ENCODE measurements around the gene WNK1.
"Not testable (repeated sequence)": the region's sequence is repeated elsewhere in the genome, so short reads cannot be mapped to it uniquely, and the experiment has no call there.

WNK1 gene

DNA sequence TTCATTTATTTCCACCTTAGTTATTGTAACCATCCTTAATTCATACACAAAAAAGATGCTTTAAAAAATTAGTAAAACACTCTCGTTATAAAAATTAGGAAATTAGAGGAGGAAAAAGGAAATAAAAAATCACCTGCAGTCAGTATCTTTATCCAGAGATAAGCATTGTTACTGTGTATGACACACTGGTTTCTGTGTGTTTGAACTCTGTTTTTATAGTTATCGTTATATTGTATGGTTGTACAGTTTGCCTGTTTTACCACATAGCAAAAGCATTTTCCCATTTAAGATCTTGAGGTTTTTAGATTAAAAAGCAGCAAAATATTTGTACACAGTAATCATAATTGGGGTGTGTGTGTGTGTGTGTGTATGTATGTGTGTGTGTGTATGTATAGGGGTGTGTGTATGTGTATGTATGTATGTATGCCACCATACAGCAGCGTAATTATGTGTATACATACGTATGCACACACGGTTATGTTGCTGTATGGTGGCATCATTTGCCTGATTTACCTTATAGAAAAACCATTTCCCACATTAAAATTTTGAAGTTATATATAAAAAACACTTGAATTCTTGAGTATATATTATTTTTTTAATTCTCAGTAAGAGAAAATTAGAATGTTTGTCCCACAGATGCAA lies 19.8 kb downstream of the WNK1 start:
- TF ChIP-seq, protein P1, sequence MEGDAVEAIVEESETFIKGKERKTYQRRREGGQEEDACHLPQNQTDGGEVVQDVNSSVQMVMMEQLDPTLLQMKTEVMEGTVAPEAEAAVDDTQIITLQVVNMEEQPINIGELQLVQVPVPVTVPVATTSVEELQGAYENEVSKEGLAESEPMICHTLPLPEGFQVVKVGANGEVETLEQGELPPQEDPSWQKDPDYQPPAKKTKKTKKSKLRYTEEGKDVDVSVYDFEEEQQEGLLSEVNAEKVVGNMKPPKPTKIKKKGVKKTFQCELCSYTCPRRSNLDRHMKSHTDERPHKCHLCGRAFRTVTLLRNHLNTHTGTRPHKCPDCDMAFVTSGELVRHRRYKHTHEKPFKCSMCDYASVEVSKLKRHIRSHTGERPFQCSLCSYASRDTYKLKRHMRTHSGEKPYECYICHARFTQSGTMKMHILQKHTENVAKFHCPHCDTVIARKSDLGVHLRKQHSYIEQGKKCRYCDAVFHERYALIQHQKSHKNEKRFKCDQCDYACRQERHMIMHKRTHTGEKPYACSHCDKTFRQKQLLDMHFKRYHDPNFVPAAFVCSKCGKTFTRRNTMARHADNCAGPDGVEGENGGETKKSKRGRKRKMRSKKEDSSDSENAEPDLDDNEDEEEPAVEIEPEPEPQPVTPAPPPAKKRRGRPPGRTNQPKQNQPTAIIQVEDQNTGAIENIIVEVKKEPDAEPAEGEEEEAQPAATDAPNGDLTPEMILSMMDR (IDR thresholded peaks at IDR 0.05; ENCODE audit: low read depth, low read length, missing control alignments): no peak
- H3K4me3 ChIP-seq (ENCODE audit: low read depth, low read length): no peak overlapping the region
- no peak for DNase-seq (ENCODE audit: low read depth)

DNA sequence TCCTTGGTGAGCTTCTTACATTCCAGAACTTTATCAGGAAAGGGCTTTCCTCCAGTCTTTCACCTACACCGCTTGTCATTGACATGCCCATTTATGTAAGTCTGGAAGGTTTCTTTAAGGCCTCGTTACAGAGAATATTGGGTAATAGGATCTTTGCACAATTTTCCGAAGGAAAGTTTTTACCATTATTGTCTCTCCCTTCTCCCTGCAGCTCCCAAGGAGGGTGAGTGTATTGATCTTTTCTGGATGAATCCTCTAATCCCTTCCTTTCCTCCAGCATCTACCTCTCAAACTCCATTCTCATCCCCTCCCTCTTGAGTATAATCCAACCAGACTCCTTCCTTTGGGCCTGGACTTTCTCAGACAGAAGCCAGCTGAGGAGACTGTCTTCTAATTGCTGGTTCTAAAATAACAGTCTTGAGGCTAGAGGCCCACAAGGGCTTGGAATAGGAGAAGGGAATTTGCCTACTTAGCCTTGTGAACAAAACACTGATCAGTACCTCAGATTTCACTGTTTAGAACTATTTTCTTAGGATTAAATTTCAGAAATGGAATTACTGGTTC lies 21.8 kb downstream of the WNK1 start:
- TF ChIP-seq, protein P1 (IDR thresholded peaks at IDR 0.05; ENCODE audit: low read depth, low read length, missing control alignments): no peak
- H3K4me3 ChIP-seq (ENCODE audit: low read depth, low read length): no peak overlapping the region
- no peak for DNase-seq (ENCODE audit: low read depth)

DNA sequence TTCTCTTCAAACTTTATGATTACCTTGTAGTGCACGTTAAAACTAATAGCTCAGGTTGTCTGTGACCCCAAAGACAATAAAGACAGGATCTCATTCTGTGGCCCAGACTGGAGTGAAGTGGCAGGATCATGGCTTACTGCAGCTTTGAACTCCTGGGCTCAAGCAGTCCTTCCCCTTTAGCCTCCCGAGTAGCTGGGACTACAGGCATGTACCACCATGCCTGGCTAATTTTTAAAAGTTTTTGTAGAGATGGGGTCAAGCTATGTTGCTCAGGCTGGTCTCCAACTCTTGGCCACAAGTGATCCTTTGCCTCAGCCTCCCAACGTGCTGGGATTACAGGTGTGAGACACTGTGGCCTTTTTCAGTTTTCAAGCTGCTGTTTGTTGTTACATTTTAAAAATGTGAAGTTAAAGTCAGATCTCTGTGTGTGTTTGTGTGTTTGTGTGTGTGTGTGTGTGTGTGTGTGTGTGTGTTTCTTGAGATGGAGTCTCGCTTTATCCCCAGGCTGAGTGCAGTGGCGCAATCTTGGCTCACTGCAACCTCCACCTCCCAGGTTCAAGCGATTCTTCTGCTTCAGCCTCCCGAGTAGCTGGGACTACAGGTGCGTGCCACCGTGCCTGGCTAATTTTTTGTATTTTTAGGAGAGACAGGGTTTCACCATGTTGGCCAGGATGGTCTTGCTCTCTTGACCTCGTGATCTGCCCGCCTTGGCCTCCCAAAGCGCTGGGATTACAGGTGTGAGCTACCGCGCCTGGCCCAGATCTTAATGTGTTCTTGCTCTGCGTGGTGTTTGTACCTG lies 23.8 kb downstream of the WNK1 start:
- DNase-seq (ENCODE audit: low read depth): not testable (repeated sequence)

DNA sequence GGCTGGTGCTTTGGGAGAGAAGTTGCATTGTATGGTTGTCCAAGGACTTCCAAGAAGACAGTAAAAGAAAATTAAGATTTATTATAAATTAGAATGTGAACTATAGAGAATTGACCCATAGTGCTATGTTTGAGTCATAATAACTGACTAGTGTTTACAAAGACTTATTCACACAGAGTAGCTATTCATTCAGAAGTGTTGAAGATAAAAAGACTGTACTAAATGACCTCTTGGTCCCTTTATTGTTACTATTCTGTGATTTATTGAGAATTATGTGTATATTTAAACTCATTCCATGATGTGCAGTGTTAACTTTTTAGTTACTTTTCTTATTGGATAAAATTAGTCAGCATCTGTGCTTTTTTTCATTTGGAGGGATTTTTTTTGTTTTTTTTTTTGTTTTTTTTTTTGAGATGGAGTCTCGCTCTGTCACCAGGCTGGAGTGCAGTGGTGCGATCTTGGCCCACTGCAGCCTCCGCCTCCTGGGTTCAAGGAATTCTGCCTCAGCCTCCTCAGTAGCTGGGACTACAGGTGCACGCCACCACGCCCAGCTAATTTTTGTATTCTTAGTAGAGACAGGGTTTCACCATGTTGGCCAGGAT lies 24.5 kb downstream of the WNK1 start:
- not testable (repeated sequence) for H3K4me3 ChIP-seq (ENCODE audit: low read depth, low read length); DNase-seq (ENCODE audit: low read depth)

More for the DNA sequence above, 23.8 kb downstream of the WNK1 start:
- H3K4me3 ChIP-seq (ENCODE audit: low read depth, low read length): not testable (repeated sequence)

DNA sequence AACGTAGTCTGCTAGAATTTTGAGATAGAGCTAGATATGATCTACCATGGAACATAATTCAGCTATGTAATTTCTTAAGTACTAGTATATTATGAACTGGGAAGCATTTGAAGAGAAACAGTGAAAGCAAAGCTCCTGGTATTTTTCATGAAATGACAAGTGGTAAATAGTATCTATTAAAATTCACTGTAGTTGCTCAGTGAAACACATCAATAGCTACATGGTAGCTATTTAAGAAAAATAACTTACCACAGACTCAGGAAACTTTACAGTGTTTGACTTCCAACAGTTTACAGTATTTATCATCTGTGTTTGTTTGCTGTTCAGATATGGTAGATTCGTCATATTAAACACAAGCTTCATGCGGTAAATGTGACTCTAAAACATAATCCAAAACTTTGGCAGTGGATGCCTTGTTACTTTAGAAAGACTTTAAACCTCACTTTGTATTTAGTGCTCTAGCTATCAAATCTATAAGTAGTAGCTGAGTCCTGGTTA lies 25.2 kb downstream of the WNK1 start:
- TF ChIP-seq, protein P1 (IDR thresholded peaks at IDR 0.05; ENCODE audit: low read depth, low read length, missing control alignments): no peak
- DNase-seq (ENCODE audit: low read depth): no peak
- no peak overlapping the region for H3K4me3 ChIP-seq (ENCODE audit: low read depth, low read length)

DNA sequence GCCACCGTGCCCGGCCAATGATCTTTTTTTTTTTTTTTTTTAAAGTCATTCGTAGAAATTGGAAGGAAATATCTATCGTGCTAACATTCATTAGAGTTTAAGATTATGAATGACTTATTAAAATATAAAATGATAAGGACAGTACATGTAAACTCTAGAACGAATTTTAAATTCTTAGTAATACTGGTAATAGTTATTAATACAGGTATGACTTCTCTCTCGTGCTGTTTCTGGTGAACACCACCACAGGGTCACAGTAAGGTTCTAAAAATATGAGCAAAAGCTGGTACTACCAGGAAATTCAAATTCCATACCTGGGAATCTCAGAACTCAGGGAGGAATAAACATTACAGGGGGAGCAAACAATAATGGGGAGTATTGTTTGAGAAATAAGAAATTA lies 26.2 kb downstream of the WNK1 start:
- H3K4me3 ChIP-seq (ENCODE audit: low read depth, low read length): no peak overlapping the region; the same call in 1 of the 2 replicates
- DNase-seq (ENCODE audit: low read depth): no peak
- TF ChIP-seq, protein P1 (IDR thresholded peaks at IDR 0.05; ENCODE audit: low read depth, low read length, missing control alignments): no peak

DNA sequence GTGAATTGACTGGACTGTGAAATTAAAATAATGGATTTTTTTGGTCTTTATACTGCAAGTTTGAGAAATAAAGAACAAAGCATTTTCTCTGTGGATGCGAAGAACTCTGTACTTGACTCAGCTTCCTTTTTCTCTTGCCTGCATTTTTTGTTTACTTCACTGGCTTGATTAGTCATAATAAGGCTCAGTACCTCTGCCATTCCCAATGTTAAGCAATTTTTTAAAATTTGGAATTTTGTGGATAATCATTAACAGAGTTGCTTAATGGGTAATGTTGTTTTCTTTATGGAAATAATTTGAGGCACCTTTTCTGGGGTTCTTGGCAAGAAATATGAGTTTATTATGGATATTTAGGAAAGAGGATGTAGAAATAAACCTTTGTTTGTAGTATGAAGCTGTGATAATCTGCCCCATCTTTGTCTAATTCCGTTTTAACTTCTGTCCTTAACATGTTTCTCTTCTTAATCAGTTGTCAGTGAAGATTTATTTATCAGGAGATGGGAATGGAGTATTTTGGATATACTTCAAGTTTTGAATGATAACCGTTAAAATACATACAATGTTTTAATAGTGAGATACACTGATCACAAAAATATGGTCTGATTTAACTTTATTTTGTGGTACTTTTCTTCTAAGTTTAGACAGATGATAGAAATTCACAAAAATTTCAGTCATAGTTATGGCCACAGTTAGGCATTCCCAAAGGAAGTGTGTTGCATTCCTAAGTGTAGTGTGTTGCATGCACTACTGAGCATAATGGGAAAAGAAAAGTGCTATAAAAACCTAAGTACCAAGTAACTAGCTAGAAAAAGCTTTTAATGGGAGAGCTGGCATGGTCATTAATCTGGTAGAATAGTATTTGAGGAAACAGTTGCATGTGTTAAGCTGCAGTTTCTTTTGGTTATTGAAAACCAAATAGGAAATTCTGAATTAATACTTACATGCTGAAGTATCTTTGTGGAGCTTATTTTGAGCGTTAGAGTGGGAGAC lies 27.7 kb downstream of the WNK1 start:
- H3K4me3 ChIP-seq (ENCODE audit: low read depth, low read length): peak overlapping the region; percentile 14; the same call in 1 of the 2 replicates
- no peak for DNase-seq (ENCODE audit: low read depth)
- TF ChIP-seq, protein P1 (IDR thresholded peaks at IDR 0.05; ENCODE audit: low read depth, low read length, missing control alignments): no peak

All from GM12864 (cell line).